HG02642 (cell line): ENCODE data around the gene CILP.
"Not testable (repeated sequence)": the region's sequence is repeated elsewhere in the genome, so short reads cannot be mapped to it uniquely, and the experiment has no call there.

ENCODE experiments used
- ATAC-seq: cut with Tn5 transposase; IDR thresholded peaks from one replicate; pipeline ENCODE4 v1.9.1; 2021; ENCODE audit warnings: mild to moderate bottlenecking; ENCODE audit not compliant: unreplicated experiment, poor library complexity

Gene CILP

GRCh38 chr15:65210770-65211481, at the start of gene CILP:
CILP (minus strand) TSS chr15:65211473; CDS start chr15:65209755, 1,718 bp downstream.
- no peak for ATAC-seq

DNA sequence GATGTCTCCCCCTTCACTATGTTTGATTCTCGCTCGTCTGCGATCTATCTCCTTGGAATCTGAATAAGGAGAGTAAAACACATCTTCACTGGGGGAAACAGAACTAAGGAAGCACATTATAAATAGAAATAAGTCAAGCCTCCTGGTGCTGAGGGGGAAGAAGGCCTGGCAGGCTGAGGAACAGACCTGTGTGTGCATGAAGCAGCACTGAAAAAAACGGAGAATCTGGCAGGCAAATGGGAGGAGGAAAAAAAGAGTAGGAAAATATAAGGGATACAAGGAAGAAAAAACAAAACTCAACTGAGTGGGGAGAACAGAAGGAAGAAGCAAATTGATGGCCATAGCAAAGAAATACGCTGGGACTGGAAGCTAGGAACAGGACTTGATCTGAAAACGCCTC, 49.7 kb upstream of the CILP start:
- ATAC-seq, result no peak

DNA sequence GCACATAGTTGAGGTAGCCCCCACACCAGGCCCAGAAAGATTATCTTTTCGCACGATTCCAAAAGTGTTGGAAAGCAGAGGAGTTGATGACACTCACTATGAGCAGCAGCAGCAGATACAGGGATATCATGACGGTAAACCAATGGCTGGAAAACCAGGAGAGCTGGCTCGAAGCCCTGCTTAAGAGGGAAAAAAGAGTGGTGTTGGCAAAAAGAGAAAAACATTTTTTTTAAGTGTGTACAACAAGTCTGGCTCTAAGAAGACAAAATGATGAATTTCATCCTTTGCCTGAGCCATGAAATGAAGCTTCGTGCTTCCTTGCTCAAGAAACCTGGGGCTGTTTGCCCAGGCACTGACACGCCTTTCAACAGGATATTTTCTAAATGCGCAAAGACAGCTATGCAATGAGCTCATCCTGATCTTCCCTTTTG, 48.1 kb upstream of the CILP start:
- no peak for ATAC-seq

DNA sequence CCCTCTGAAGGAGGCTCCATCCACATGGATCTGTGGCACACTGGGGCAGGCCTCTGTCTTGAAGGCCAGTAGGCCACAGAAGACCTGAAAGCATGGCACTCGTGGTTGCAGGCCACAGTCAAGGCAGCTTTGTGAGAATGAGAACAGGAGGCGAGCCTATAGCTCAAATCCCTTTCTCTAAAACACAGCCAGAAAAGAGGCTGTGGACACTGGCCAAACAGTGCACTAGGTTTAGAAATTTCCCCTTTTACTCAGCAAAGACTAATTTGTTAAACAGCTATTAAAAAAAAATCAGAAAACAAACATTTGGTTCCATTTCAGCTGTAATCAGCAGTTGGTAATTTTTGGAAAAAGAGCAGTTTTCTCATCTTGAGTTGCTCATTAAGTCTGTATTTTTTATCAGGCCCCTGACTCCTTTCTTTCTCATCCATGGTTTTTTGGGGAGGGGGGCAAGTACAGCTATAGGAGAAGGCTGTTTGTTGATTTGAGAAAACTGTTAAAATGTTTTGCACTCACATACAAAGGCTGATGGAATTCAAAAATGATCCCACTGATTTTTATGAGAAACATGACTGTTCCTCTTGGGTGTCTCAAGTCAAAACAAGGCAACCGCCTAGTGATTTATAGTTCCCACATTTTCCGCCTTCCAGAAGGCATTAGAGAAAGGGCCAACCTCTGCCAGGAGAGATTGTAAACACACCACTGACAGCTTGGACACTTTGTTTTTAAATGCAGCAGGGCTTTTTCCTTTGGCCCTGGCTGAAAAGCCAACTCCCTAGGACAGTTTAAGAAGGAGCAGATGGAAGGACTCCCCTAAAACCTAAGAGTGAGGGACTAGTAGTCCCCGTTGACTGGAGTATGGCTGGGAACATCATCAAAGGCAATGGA, 47.3 kb upstream of the CILP start:
- ATAC-seq, result no peak

DNA sequence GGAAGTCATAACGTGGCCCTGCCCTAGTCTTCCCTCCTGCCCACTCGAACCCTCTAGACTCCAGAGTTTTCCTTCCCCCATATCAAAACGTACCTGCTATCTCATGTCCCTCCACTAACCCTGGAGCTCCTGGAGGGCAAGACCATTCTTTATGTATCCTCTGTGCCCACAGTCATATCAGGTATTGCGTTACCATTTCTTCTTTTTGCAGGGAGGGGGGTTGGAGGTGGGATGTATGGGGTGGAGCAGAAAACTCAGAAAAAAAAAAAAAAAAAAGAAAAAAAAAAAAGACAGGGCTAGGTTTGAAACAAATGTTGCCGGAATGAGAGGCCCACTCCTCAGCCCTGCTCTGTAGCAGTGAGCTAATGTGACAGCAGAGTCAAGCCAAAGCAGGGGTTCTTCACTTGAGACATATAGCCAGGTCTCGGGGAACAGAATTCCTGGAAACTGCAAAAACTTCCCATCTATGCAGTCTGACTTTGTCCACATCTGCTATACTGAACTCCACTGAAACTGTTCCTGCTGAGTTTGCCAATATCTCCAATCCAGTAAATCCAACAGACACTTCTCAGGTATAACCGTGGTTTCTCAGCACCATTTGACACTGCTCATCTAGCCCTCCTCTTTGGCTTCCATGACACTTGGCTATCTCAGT, 44.3 kb upstream of the CILP start:
- no peak for ATAC-seq

DNA sequence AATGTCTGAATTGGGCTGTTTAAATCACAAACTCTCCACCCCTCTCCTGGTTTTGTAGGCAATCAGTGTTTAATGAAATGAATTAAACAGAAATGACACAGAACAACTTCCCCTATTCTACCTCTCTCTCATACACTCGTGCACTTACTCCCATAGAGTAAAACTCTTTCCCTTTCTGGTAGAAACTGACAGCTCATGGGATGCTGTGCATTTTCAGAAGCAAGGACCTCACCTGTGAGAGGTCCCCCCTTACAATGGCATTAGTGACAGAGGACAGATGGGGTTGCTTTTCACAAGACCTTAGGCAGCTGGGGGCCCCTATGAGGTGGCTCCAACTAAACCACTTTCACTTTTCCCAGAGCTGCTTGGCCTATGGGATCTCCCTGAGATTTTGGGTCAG, 43.5 kb upstream of the CILP start:
- ATAC-seq, result no peak

- no peak for ATAC-seq
Observed at GRCh38 chr15:65254356-65254755, 43.1 kb upstream of the CILP start.

DNA sequence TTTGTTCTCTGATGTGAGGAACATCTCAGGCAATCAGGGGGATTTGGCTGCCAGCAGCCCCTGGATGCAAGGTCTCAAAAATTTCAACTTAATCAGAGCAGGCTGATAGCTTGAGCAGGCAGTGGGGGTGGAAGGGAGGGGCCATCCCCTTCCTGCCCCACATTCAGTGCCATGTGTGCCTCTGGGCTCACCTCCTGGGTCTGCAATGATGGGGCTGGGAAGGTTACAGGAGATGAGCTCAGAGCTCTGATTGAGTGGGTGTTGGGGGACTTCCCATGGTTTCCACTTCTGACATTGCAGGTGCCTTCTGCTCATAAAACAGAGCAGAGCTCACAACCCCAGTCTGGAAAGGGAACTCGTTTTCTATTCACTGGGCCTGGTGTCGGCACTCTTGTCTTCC, 38.4 kb upstream of the CILP start:
- ATAC-seq, result peak; percentile 62

- no peak for ATAC-seq
Observed at GRCh38 chr15:65248511-65249255, 37.4 kb upstream of the CILP start.

- ATAC-seq, result no peak
Observed at GRCh38 chr15:65246939-65247338, 35.7 kb upstream of the CILP start.

DNA sequence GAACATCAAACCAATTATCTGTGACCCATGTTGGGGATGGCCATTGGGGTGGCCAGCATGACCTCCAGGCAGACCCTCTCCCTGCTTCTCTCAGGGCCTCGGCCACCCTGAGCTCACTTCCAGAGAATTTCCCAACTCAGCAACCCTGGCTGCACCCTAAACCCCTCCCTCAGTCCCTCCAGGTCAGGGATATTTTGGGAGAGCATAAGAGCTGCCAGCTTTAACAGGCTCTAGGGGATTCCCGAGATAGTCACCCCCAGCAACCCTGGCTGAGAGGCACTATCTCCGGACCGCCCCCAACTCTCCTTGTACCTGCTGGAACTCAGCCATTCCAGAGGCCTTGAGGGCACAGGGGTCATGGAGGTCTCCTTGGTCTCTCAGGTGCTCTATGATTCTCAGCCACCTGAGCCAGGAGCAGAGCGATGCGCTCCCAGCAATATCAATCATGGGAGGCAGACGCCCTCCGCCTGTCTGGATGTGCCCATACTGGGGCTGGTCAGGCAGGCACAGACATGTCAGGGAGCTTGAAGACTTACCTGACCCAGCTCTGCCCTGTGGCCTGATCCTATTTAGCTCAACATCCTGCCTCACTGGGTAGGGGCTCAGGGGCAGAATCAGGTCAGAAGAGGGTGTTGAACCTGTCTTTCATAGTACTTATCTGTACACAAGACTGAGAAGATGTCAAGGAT, 34.9 kb upstream of the CILP start:
- no peak for ATAC-seq

- no peak for ATAC-seq
Observed at GRCh38 chr15:65245096-65245856, 34.0 kb upstream of the CILP start.

DNA sequence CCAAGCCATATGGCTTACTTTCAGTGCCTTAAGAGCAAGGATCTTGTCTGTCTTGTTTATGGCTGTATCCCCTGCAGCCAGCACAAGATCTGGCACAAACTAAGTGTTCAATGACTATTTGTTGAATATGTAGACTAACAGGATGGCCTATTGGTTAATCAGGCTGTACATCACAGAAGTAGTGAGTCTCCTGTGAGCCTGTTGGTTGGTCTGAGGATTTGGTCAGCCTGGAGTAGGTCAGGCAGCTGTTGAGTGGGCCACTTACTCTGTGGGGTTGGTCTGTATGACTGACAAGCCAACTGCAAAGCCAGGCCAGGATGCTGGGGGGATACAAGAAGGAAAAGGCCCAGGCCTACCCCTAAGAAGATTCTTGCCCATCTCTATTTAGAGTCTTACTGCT, 33.4 kb upstream of the CILP start:
- ATAC-seq, result no peak

DNA sequence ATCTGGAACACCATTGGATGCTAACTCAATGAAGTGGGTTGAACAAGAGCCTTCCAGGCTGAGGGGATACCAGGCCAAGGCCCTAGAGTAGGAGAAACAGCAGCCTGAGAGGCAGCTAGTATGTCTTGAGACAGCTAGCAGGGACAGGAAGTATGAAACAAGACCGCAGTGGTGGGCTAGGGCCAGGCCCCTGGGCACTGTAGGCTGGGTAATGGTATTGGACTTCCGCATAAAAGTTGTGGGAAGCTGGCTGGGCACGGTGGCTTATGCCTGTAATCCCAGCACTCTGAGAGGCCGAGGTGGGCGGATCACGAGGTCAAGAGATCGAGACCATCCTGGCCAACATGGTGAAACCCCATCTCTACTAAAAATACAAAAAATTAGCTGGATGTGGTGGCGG, 25.2 kb upstream of the CILP start:
- not testable (repeated sequence) for ATAC-seq

DNA sequence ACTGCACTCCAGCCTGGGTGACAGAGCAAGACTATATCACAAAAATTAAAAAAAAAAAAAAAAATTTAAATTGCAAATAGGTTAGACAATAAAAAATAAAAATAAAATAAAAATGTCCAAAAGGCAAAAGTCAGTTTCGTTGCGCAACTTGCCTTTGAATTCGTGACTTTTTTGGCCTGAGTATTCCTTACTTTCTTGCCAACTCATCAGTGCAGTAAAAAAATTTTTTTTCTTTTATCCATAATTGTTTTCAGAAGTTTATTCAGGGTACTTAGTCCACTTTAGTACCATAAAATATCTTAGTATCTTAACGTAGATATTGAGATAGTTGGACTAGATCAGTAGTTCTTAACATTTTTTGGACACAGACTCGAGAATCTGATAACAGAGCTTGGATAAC, 22.4 kb upstream of the CILP start:
- no peak for ATAC-seq

DNA sequence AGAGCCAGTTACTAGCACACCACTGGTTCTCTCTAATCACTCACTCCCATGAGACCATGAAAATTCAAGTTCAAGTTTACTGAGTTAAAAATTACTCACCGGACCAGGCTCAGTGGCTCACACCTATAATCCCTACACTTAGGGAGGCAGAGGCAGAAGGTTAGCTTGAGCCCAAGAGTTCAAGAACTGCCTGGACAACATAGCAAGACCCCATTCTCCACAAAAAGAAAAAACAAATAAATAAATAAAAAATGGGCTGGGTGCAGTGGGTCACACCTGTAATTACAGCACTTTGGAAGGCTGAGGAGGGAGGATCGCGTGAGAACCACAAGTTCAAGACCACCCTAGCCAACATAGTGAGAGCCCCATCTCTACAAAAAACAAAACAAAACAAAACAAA, 21.2 kb upstream of the CILP start:
- no peak for ATAC-seq

- ATAC-seq, result no peak
Observed at GRCh38 chr15:65231306-65231705, 20.0 kb upstream of the CILP start.

- not testable (repeated sequence) for ATAC-seq
Observed at GRCh38 chr15:65226901-65227300, 15.6 kb upstream of the CILP start.

GRCh38 chr15:65226221-65226620, 14.9 kb upstream of the CILP start:
- no peak for ATAC-seq
